ENCODE results near the gene KCNN3.
"Not testable (repeated sequence)": the region's sequence is repeated elsewhere in the genome, so short reads cannot be mapped to it uniquely, and the experiment has no call there.

The KCNN3 gene

GRCh38 chr1:154670310-154671270 is 199.5 kb downstream of the KCNN3 start:
- not testable (repeated sequence) for DNase-seq (ENCODE audit: extremely low read depth in 1 of 2, low read depth in 1 of 2)

- DNase-seq (ENCODE audit: extremely low read depth in 1 of 2, low read depth in 1 of 2), result peak; percentile 47 to 50
Measured at GRCh38 chr1:154669464-154670282, 200.4 kb downstream of the KCNN3 start.

- DNase-seq (ENCODE audit: extremely low read depth in 1 of 2, low read depth in 1 of 2), result no peak
Measured at GRCh38 chr1:154666051-154666790, 203.9 kb downstream of the KCNN3 start.

- DNase-seq (ENCODE audit: extremely low read depth in 1 of 2, low read depth in 1 of 2), result no peak
Measured at GRCh38 chr1:154664331-154665002, 205.6 kb downstream of the KCNN3 start.

- DNase-seq (ENCODE audit: extremely low read depth in 1 of 2, low read depth in 1 of 2), result no peak
Measured at GRCh38 chr1:154663471-154664060, 206.5 kb downstream of the KCNN3 start.

- DNase-seq (ENCODE audit: extremely low read depth in 1 of 2, low read depth in 1 of 2), result no peak
Measured at GRCh38 chr1:154661110-154661509, 209.0 kb downstream of the KCNN3 start.

- DNase-seq (ENCODE audit: extremely low read depth in 1 of 2, low read depth in 1 of 2), result no peak
Measured at GRCh38 chr1:154659823-154660592, 210.1 kb downstream of the KCNN3 start.

- DNase-seq (ENCODE audit: extremely low read depth in 1 of 2, low read depth in 1 of 2), result no peak
Measured at GRCh38 chr1:154657556-154657955, 212.5 kb downstream of the KCNN3 start.

GRCh38 chr1:154652893-154653292 is 217.2 kb downstream of the KCNN3 start:
- no peak for DNase-seq (ENCODE audit: extremely low read depth in 1 of 2, low read depth in 1 of 2)

Data from activated CD8-positive, alpha-beta memory T cell treated with anti-CD3 and anti-CD28 coated beads for 1 hour (primary cell).